GM12878 (cell line): ENCODE results near the gene ZSCAN20. TPM values are rescaled to one million over a fixed set of nuclear protein-coding genes. Genes with fewer than 3 reads are reported as not detected.
"Not testable (repeated sequence)": the region's sequence is repeated elsewhere in the genome, so short reads cannot be mapped to it uniquely, and the experiment has no call there.

ENCODE experiments used
- ATAC-seq: fragments of 200-7000 bp; cut with Tn5 transposase; 3 replicates; pipeline ENCODE4 v1.9.1; 2020; ENCODE audit warnings: mild to moderate bottlenecking, moderate library complexity
- BruUV-seq: library from RNA; stranded (reverse); fragments of 400-500 nt; replicated peaks from 2 replicates; lab custom pipeline; 2021; lab: Mats Ljungman, UMichigan
- CTCF ChIA-PET: fragments of 300-600 bp; sonication (Branson Sonifier 250); formaldehyde crosslinking; extraction: SDS; loops from one replicate; lab custom pipeline; 2021; ENCODE audit warnings: inconsistent platforms; lab: Yijun Ruan, JAX
- POLR2A ChIA-PET: fragments of 350-600 bp; formaldehyde crosslinking; extraction: SDS; loops from one replicate; lab custom pipeline; 2021; ENCODE audit warnings: inconsistent platforms; lab: Charles Lee
- RAD21 ChIA-PET: fragments of 300-600 bp; sonication (Branson Sonifier 250); formaldehyde crosslinking; loops from one replicate; lab custom pipeline; 2023; ENCODE audit warnings: antibody characterized with exemption; ENCODE audit not compliant: unreplicated experiment; lab: Charles Lee
- SMC1A ChIA-PET: fragments of 300-600 bp; sonication (Branson Sonifier 250); formaldehyde crosslinking; loops from one replicate; lab custom pipeline; 2023; ENCODE audit not compliant: unreplicated experiment, uncharacterized antibody; lab: Charles Lee
- DNase-seq: peaks from one replicate; pipeline ENCODE4 v3.0.0-alpha.2; 2011; ENCODE audit warnings: low read depth, low spot score
- FAIRE-seq: peaks from 3 replicates; lab custom pipeline; 2011; peaks lifted over from hg19 to GRCh38; lab: Jason Lieb, UNC
- H2AFZ ChIP-seq: 2 replicates; pipeline ENCODE4 v1.6.0; 2011; ENCODE audit warnings: low read depth, low read length, control low read depth; ENCODE audit not compliant: control insufficient read depth
- H3K27ac ChIP-seq: 2 replicates; pipeline ENCODE4 v1.5.1; 2011; ENCODE audit warnings: control low read depth; ENCODE audit not compliant: control insufficient read depth, insufficient read depth
- H3K27me3 ChIP-seq, 2 experiments: replicated peaks in 1 of 2; 2 replicates each; pipeline versions ENCODE4 v1.6.0 to v1.6.1; 2011; ENCODE audit warnings: low read length in 1 of 2; ENCODE audit not compliant: control insufficient read depth in 2 of 2, insufficient read depth in 2 of 2
- H3K36me3 ChIP-seq, 2 experiments: 2 replicates each; pipeline ENCODE4 v1.5.1; 2011; ENCODE audit warnings: low read length in 1 of 2; ENCODE audit not compliant: control insufficient read depth in 2 of 2, insufficient read depth in 2 of 2
- H3K4me1 ChIP-seq: 2 replicates; pipeline ENCODE4 v1.6.1; 2011; ENCODE audit warnings: mild to moderate bottlenecking, low read length, moderate library complexity, mixed read lengths; ENCODE audit not compliant: control insufficient read depth, insufficient read depth
- H3K4me2 ChIP-seq: 2 replicates; pipeline ENCODE4 v1.6.0; 2011; ENCODE audit warnings: control low read depth; ENCODE audit not compliant: control insufficient read depth, insufficient read depth
- H3K4me3 ChIP-seq: fragments of 200-600 bp; sonication (generic); 2 replicates; pipeline ENCODE4 v1.5.1; 2016
- H3K79me2 ChIP-seq: 2 replicates; pipeline ENCODE4 v1.6.0; 2011; ENCODE audit warnings: low read length; ENCODE audit not compliant: control insufficient read depth, insufficient read depth
- H3K9ac ChIP-seq: 2 replicates; pipeline ENCODE4 v1.8.0; 2011; ENCODE audit warnings: low read length, control low read depth, mixed read lengths; ENCODE audit not compliant: control insufficient read depth, insufficient read depth
- H3K9me3 ChIP-seq: replicated peaks from 3 replicates; pipeline ENCODE4 v1.5.1; 2011; ENCODE audit warnings: mild to moderate bottlenecking, low read length; ENCODE audit not compliant: control insufficient read depth, insufficient read depth
- H4K20me1 ChIP-seq: 2 replicates; pipeline ENCODE4 v1.6.0; 2011; ENCODE audit not compliant: control insufficient read depth, insufficient read depth
- CBX3 ChIP-seq: fragments of 200-600 bp; sonication (generic); IDR thresholded peaks from 2 replicates; pipeline ENCODE4 v1.6.1; 2016; ENCODE audit warnings: low read depth, borderline replicate concordance
- CHD2 ChIP-seq: IDR thresholded peaks from 2 replicates; pipeline ENCODE4 v1.6.1; 2011; ENCODE audit warnings: low read depth, low read length, improper control_type of control experiment, borderline replicate concordance
- DPF2 ChIP-seq: fragments of 450-650 bp; IDR thresholded peaks from 2 replicates; pipeline ENCODE4 v1.6.1; 2017; ENCODE audit warnings: mild to moderate bottlenecking
- E2F4 ChIP-seq: IDR thresholded peaks from 2 replicates; pipeline ENCODE4 v1.6.1; 2012; ENCODE audit warnings: low read depth, low read length, improper control_type of control experiment
- IKZF2 ChIP-seq, 2 experiments: fragments of 450-650 bp; IDR thresholded peaks; 2 replicates each; pipeline ENCODE4 v1.6.1; 2017; ENCODE audit warnings: mild to moderate bottlenecking in 2 of 2, moderate library complexity in 2 of 2
- RFX5 ChIP-seq: IDR thresholded peaks from 2 replicates; pipeline ENCODE4 v1.6.1; 2011; ENCODE audit warnings: low read depth, low read length, improper control_type of control experiment
- SIX5 ChIP-seq: IDR thresholded peaks from 2 replicates; pipeline ENCODE4 v1.6.1; 2011; ENCODE audit warnings: mild to moderate bottlenecking, low read depth, low read length, moderate library complexity; ENCODE audit not compliant: severe bottlenecking
- USF2 ChIP-seq: IDR thresholded peaks from 2 replicates; pipeline ENCODE4 v1.6.1; 2011; ENCODE audit warnings: low read depth, low read length, improper control_type of control experiment, borderline replicate concordance
- ZBTB33 ChIP-seq: fragments of 450-650 bp; IDR thresholded peaks from 2 replicates; pipeline ENCODE4 v1.6.1; 2017; ENCODE audit warnings: mild to moderate bottlenecking
- ZNF687 ChIP-seq: fragments of 450-650 bp; IDR thresholded peaks from 2 replicates; pipeline ENCODE4 v1.6.1; 2017; ENCODE audit warnings: mild to moderate bottlenecking, moderate library complexity
- WGBS: methylation state at CpG from one replicate; pipeline ENCODE4 v1.1.6; 2016; ENCODE audit warnings: low lambda C conversion rate; ENCODE audit not compliant: insufficient replicate concordance, insufficient coverage; ENCODE audit errors: missing lambda C conversion rate; 5-methylcytosine and 5-hydroxymethylcytosine counted together
- in situ Hi-C: fragments of 300-500 bp; cut with MboI; formaldehyde crosslinking; loops from 9 replicates; pipeline ENCODE4 v1.14.3; 2018; ENCODE audit warnings: mixed read lengths
- intact Hi-C: fragments of 100-400 bp; cut with micrococcal nuclease; formaldehyde crosslinking; loops from one replicate; pipeline ENCODE4 v1.14.2; 2022; ENCODE audit not compliant: unreplicated experiment
- polyA plus RNA-seq, 11 experiments: library from polyadenylated mRNA; depleted of rRNA in 4 of 11; unstranded in 6 of 11; stranded (reverse) in 5 of 11; fragments of >200 nt; fragmentation: Nextera tagmentation in 4 of 11; fragmentation: Illumina TruSeq in 1 of 11; extraction: Ambion mirVana in 4 of 11; extraction: Trizol in 1 of 11; gene quantifications; 1 replicate in 1 of 11; 2 replicates in 10 of 11; pipeline versions ENCODE4 v1.2.1 to v1.2.3, GENCODE V29; 2011 to 2016; ENCODE audit warnings: inconsistent platforms in 2 of 11, missing spikeins in 2 of 11, low read depth in 1 of 11
- total RNA-seq, 4 experiments: library from RNA; depleted of rRNA in 3 of 4; stranded (reverse); fragments of >200 nt in 3 of 4; fragmentation: Illumina TruSeq in 1 of 4; extraction: Trizol in 1 of 4; gene quantifications; 2 replicates each; pipeline versions ENCODE4 v1.2.1 to v1.2.3, GENCODE V29; 2013 to 2021

ZSCAN20 gene
- total and polyA plus RNA-seq, 10 of the 15 experiments (the other 5 are each of a cell fraction or from before 2014, with no cell fraction given) = 0.35 to 5.1 (median 2.4) TPM

GRCh38 chr1:33508151-33508550 is 35.7 kb downstream of the ZSCAN20 start:
- BruUV-seq = no TSS peak
- no peak overlapping the region for H3K27ac ChIP-seq
- H3K4me1 ChIP-seq = no peaks in the 10 kb centered on the region
- POLR2A ChIA-PET = no interaction called here
- no peak overlapping the region for H2AFZ ChIP-seq
- CTCF ChIA-PET = no interaction called here
- in situ Hi-C loops (no loop called here), intact Hi-C loops (no loop called here)
- no peaks in the 10 kb centered on the region for H3K79me2 ChIP-seq
- no peaks in the 10 kb centered on the region for H3K27me3 ChIP-seq
- H3K36me3 ChIP-seq = no peaks in the 10 kb centered on the region
- no peak overlapping the region for H3K4me3 ChIP-seq
- H4K20me1 ChIP-seq = no peaks in the 10 kb centered on the region
- 27% methylated on average over 1 of the region's 1 CpG for WGBS
- DNase-seq (no peak), ATAC-seq (no peak), FAIRE-seq (no peak)
- H3K9ac ChIP-seq = no peak overlapping the region
- TF ChIP-seq IKZF2 (IDR thresholded peaks at IDR 0.05) = no peak
- no peak for TF ChIP-seq CBX3
- no peak for TF ChIP-seq E2F4
- TF ChIP-seq ZNF687 = no peak
- TF ChIP-seq ZBTB33 = no peak
- TF ChIP-seq SIX5 = no peak
- TF ChIP-seq DPF2 = no peak
- TF ChIP-seq USF2 = no peak
- no peak for TF ChIP-seq CHD2
- no peak for TF ChIP-seq RFX5
- SMC1A ChIA-PET = no interaction called here
- RAD21 ChIA-PET = no interaction called here
- H3K4me2 ChIP-seq = no peak overlapping the region
- no peaks in the 10 kb centered on the region for H3K9me3 ChIP-seq

GRCh38 chr1:33509276-33509675 is 36.8 kb downstream of the ZSCAN20 start:
- 79% methylated on average over 10 of the region's 24 CpGs for WGBS
- H3K36me3 ChIP-seq, BruUV-seq, H2AFZ ChIP-seq, H4K20me1 ChIP-seq, H3K9ac ChIP-seq, DNase-seq, FAIRE-seq, H3K27me3 ChIP-seq, H3K79me2 ChIP-seq, H3K9me3 ChIP-seq, intact Hi-C loops, POLR2A ChIA-PET, H3K27ac ChIP-seq, ATAC-seq, CTCF ChIA-PET, H3K4me2 ChIP-seq, H3K4me1 ChIP-seq, SMC1A ChIA-PET, in situ Hi-C loops, RAD21 ChIA-PET, H3K4me3 ChIP-seq: not testable (repeated sequence)
